Sigmoid colon (tissue), 7 donors: ENCODE data around the gene R3HDM4. TPM values are rescaled to one million over a fixed set of nuclear protein-coding genes. Genes with fewer than 3 reads are reported as not detected.

Experiments used
- DNase-seq: peaks from one replicate; pipeline ENCODE4 v3.0.0-alpha.2; 2019
- H3K27ac ChIP-seq, 4 donors: fragments of 200-600 bp; sonication (generic); one replicate each; pipeline ENCODE4 v1.5.1; 2016 to 2019; ENCODE audit warnings: mild to moderate bottlenecking in 1 of 4
- H3K27me3 ChIP-seq, 3 donors: fragments of 200-600 bp; sonication (generic); one replicate each; pipeline ENCODE4 v1.5.1; 2019; ENCODE audit warnings: mild to moderate bottlenecking in 1 of 3
- H3K36me3 ChIP-seq, 4 donors: fragments of 200-600 bp; sonication (generic); one replicate each; pipeline ENCODE4 v1.5.1; 2016 to 2019
- H3K4me1 ChIP-seq, 4 donors: fragments of 200-600 bp; sonication (generic); one replicate each; pipeline ENCODE4 v1.5.1; 2017 to 2019
- H3K4me3 ChIP-seq, 4 donors: fragments of 200-600 bp; sonication (generic); one replicate each; pipeline ENCODE4 v1.5.1; 2017 to 2019; ENCODE audit warnings: mild to moderate bottlenecking in 2 of 4, moderate library complexity in 1 of 4
- H3K9me3 ChIP-seq, 4 donors: fragments of 200-600 bp in 3 of 4; sonication (generic) in 3 of 4; one replicate each; pipeline versions ENCODE4 v1.5.1 to v1.6.1; 2013 to 2019
- EP300 ChIP-seq, 4 donors: sonication (generic); formaldehyde crosslinking; IDR thresholded peaks; one replicate each; pipeline ENCODE4 v1.6.1; 2017; ENCODE audit warnings: antibody characterized with exemption in 4 of 4
- POLR2A ChIP-seq, 2 donors: fragments of 450-650 bp; IDR thresholded peaks; one replicate each; pipeline ENCODE4 v1.6.1; 2016; ENCODE audit warnings: antibody characterized with exemption in 2 of 2, mild to moderate bottlenecking in 2 of 2, moderate library complexity in 2 of 2
- POLR2AphosphoS5 ChIP-seq, 4 donors: sonication (generic); formaldehyde crosslinking; IDR thresholded peaks; one replicate each; pipeline ENCODE4 v1.6.1; 2017; ENCODE audit warnings: antibody characterized with exemption in 4 of 4
- WGBS, 2 donors: extraction: QIAGEN DNeasy Blood & Tissue Kit; methylation state at CpG; one replicate each; pipeline ENCODE4 v1.1.7; 2013; 5-methylcytosine and 5-hydroxymethylcytosine counted together
- intact Hi-C: fragments of 100-400 bp; cut with DNase I; formaldehyde crosslinking; loops from one replicate; pipeline ENCODE4 v1.15.1; 2023
- polyA plus RNA-seq, 3 donors: library from polyadenylated mRNA; stranded (reverse); fragments of 200-250 nt; gene quantifications; one replicate each; pipeline ENCODE4 v1.2.3, GENCODE V29; 2013
- total RNA-seq, 4 donors: library from RNA; depleted of rRNA; stranded (reverse); fragments of >200 nt; gene quantifications; one replicate each; pipeline ENCODE4 v1.1.0, GENCODE V29; 2016
- TF ChIP-seq, protein P1 (sequence below), 4 experiments: fragments of 450-650 bp in 3 of 4; fragments of 200-600 bp in 1 of 4; IDR thresholded peaks; one replicate each; pipeline ENCODE4 v1.5.1; 2016 to 2019; ENCODE audit warnings: antibody characterized with exemption in 4 of 4, mild to moderate bottlenecking in 3 of 4, moderate library complexity in 2 of 4
- donor health status: healthy with polysubstance abuse.
- donor health status: Bipolar disorder and iron deficiency.
- donor health status: healthy.

Gene R3HDM4
- total RNA-seq (10 to 100 TPM; 21.4 to 37.2 (median 27.7) TPM), polyA plus RNA-seq (10 to 100 TPM; 30.5 to 85.3 (median 33.0) TPM)

DNA sequence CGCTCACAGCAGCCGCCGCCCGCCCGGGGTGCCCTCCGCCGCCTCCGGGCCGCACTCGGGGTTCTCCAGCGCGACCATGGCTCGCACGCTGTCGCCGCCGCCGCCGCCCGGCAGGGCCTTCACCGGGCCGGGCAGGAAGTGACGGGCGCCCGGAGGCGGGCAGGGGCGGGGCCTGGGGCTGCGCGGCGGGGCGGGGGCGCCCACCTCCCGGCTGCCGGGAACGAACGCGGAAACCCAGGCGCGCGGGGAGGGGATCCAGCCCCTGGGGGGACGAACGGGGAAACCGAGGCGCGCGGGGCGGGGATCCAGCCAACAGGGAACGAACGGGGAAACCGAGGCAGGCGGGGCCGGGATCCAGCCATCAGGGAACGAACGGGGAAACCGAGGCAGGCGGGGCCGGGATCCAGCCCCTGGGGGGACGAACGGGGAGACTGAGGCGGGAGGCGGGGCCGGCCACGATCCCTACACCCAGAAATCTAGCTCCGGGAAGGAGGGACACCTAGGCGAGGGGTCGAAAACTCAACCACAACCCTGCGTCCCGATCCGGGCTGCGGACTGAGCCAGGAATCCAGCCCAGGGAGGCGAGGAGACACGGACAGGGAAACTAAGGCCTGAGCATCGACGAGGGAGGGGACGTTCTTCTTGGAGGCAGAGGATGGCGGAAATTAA is at the start of gene R3HDM4:
TSS of gene R3HDM4 (minus strand) at position 140 of the 669 bp plus-strand sequence. CDS start at position 78, 62 bp downstream.
- TF ChIP-seq POLR2A (IDR thresholded peaks at IDR 0.05) (peak in 1 of 2 donors; percentile 16), POLR2AphosphoS5 (IDR thresholded peaks at IDR 0.05) (peak; percentile 76 to 91 (median 86)), EP300 (IDR thresholded peaks at IDR 0.05) (no peak)
- TF ChIP-seq, protein P1, sequence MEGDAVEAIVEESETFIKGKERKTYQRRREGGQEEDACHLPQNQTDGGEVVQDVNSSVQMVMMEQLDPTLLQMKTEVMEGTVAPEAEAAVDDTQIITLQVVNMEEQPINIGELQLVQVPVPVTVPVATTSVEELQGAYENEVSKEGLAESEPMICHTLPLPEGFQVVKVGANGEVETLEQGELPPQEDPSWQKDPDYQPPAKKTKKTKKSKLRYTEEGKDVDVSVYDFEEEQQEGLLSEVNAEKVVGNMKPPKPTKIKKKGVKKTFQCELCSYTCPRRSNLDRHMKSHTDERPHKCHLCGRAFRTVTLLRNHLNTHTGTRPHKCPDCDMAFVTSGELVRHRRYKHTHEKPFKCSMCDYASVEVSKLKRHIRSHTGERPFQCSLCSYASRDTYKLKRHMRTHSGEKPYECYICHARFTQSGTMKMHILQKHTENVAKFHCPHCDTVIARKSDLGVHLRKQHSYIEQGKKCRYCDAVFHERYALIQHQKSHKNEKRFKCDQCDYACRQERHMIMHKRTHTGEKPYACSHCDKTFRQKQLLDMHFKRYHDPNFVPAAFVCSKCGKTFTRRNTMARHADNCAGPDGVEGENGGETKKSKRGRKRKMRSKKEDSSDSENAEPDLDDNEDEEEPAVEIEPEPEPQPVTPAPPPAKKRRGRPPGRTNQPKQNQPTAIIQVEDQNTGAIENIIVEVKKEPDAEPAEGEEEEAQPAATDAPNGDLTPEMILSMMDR (IDR thresholded peaks at IDR 0.05): no peak
- no peaks in the 10 kb centered on the region for H3K9me3 ChIP-seq
- WGBS, 2 donors: 0 to 1% methylated on average over 76 of the region's 76 CpGs
- peaks cover 0 to 31% (median 27%) of the 10 kb centered on the region in 4 donors for H3K4me1 ChIP-seq
- DNase-seq: peak; percentile 90
- peak within 1 kb of the TSS; percentile 82 to 99 (median 90) for H3K4me3 ChIP-seq
- H3K27ac ChIP-seq: peak within 1 kb of the TSS; percentile 86 to 94 (median 92)
- intact Hi-C loops: no loop called here
- H3K27me3 ChIP-seq: peaks cover 15 to 19% (median 16%) of the 10 kb centered on the region in 3 donors
- H3K36me3 ChIP-seq: no peaks in the 10 kb centered on the region

DNA sequence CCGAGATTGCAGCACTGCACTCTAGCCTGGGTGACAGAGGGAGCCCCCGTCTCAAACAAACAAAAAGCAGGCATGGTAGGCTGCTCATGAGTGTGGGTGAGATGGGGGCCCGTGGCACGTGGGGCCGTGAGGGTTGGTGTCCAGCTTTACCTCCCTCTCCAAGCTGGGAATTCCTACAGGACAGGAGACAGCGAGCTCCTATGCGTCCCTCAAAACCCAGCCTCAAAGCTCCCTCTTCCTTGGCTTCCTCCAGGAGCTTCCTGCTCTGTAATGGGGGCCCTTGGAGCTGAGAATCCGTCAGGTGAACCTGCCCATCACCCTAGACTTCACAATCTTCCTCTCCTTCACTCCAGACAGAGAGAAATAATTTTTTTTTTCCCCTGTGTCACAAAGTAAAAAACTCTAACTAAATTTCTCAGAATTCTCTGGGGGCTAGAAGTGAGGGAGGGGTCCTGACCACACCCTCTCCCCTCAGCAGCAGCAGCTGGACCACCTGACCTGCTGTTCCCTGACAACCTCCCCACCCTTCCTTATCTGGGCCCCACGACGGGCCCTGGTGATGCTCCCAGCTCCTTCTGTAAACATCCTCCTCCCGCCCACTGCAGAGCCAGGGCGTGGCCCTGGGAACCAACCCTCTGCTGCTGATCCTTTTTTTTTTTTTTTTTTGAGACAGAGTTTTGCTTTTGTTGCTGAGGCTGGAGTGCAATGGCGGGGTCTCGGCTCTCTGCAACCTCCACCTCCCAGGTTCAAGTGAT is 49.0 kb upstream of the R3HDM4 start:
- no peak for DNase-seq
- intact Hi-C loops: no loop called here
- no peaks in the 10 kb centered on the region for H3K27me3 ChIP-seq
- peaks cover 0 to 28% (median 14%) of the 10 kb centered on the region in 4 donors for H3K36me3 ChIP-seq
- H3K27ac ChIP-seq: no peak overlapping the region
- H3K9me3 ChIP-seq: no peaks in the 10 kb centered on the region
- no peak overlapping the region for H3K4me3 ChIP-seq
- 39 to 65% methylated on average over 14 of the region's 14 CpGs for WGBS, 2 donors
- TF ChIP-seq, protein P1 (IDR thresholded peaks at IDR 0.05): no peak
- TF ChIP-seq POLR2A (IDR thresholded peaks at IDR 0.05): no peak
- no peak for TF ChIP-seq EP300 (IDR thresholded peaks at IDR 0.05)
- TF ChIP-seq POLR2AphosphoS5 (IDR thresholded peaks at IDR 0.05): no peak
- peaks cover 0 to 3% (median under 1%) of the 10 kb centered on the region in 4 donors for H3K4me1 ChIP-seq

DNA sequence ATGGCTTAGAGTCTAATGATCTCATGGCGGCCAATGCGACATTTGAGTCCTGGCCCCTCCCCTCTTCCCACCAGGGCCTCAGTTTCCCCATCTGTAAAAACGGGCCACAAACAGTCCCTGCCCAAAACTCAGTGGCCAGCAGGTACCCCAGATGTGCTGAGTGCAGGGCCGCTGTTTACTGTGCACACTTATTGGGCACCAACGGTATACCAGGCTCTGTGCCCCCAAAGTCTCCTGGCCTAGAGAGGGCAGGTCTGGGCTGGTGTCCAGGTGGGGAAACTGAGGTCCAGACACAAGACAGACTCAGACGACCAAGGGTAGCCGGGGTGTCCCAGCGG is 47.6 kb upstream of the R3HDM4 start:
- DNase-seq: no peak
- TF ChIP-seq, protein P1 (IDR thresholded peaks at IDR 0.05): no peak
- TF ChIP-seq POLR2A (IDR thresholded peaks at IDR 0.05) (no peak), EP300 (IDR thresholded peaks at IDR 0.05) (no peak), POLR2AphosphoS5 (IDR thresholded peaks at IDR 0.05) (no peak)
- H3K4me3 ChIP-seq: no peak overlapping the region
- peaks cover 0 to 13% (median 8%) of the 10 kb centered on the region in 4 donors for H3K4me1 ChIP-seq
- peaks cover 0 to 16% (median 8%) of the 10 kb centered on the region in 4 donors for H3K36me3 ChIP-seq
- no peak overlapping the region for H3K27ac ChIP-seq
- intact Hi-C loops: no loop called here
- H3K27me3 ChIP-seq: no peaks in the 10 kb centered on the region
- 79 to 82% methylated on average over 8 of the region's 8 CpGs for WGBS, 2 donors
- H3K9me3 ChIP-seq: no peaks in the 10 kb centered on the region

DNA sequence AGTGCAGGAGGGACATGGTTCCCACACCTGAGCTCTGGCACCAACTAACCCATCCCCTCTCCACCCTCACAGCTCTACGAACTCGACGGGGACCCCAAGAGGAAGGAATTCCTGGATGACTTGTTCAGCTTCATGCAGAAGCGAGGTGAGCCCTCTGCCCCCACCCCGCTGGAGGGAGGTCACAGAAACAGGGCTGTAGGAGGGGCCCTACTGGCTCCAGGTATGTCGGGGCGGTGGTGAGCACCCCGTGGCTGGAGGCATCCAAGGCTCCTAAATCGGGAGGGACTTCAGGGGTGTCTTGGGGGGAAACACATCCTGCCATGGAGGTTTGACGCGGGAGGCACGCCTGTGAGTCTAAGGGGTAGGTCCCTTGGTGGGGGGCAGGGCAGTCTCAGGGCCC is 47.0 kb upstream of the R3HDM4 start:
- intact Hi-C loops: no loop called here
- WGBS, 2 donors: 69 to 80% methylated on average over 12 of the region's 12 CpGs
- Histone ChIP-seq H3K27ac (no peak overlapping the region), H3K36me3 (peaks cover 0 to 10% (median 6%) of the 10 kb centered on the region in 4 donors), H3K9me3 (no peaks in the 10 kb centered on the region), H3K4me1 (peaks cover 0 to 13% (median 8%) of the 10 kb centered on the region in 4 donors), H3K27me3 (no peaks in the 10 kb centered on the region), H3K4me3 (no peak overlapping the region)
- no peak for TF ChIP-seq POLR2AphosphoS5 (IDR thresholded peaks at IDR 0.05)
- no peak for TF ChIP-seq POLR2A (IDR thresholded peaks at IDR 0.05)
- TF ChIP-seq EP300 (IDR thresholded peaks at IDR 0.05): no peak
- TF ChIP-seq, protein P1 (IDR thresholded peaks at IDR 0.05): no peak
- no peak for DNase-seq
